A549 treated with AZD9567 at 1 μM for 4 hours (cell line): Measurements from ENCODE around the gene PSPH. TPM values are rescaled to one million over a fixed set of nuclear protein-coding genes. Genes with fewer than 3 reads are reported as not detected.

ENCODE experiments used
- total RNA-seq: library from RNA; stranded (reverse); fragments of 200-300 nt; extraction: Qiagen RNA extraction; gene quantifications from 5 replicates; pipeline ENCODE4 v1.2.3, GENCODE V29; 2022; ENCODE audit not compliant: insufficient read depth

Gene PSPH
- 22.1 to 30.0 TPM (median 22.2 TPM) in 5 replicates for total RNA-seq

GRCh38 chr7:56051339-56052191 is at the start of gene PSPH, which contains the start of gene CCT6A:
Gene PSPH (minus strand): TSS chr7:56051444. CDS start chr7:56021212, 30,232 bp downstream.
Gene CCT6A (plus strand): TSS chr7:56051765. CDS start chr7:56051849, 84 bp downstream.

GRCh38 chr7:56092789-56093531 is 41.7 kb upstream of the PSPH start, which contains the start of gene PHKG1:
Gene PHKG1 (minus strand): TSS chr7:56092952. CDS start chr7:56088941, 4,011 bp downstream.

DNA sequence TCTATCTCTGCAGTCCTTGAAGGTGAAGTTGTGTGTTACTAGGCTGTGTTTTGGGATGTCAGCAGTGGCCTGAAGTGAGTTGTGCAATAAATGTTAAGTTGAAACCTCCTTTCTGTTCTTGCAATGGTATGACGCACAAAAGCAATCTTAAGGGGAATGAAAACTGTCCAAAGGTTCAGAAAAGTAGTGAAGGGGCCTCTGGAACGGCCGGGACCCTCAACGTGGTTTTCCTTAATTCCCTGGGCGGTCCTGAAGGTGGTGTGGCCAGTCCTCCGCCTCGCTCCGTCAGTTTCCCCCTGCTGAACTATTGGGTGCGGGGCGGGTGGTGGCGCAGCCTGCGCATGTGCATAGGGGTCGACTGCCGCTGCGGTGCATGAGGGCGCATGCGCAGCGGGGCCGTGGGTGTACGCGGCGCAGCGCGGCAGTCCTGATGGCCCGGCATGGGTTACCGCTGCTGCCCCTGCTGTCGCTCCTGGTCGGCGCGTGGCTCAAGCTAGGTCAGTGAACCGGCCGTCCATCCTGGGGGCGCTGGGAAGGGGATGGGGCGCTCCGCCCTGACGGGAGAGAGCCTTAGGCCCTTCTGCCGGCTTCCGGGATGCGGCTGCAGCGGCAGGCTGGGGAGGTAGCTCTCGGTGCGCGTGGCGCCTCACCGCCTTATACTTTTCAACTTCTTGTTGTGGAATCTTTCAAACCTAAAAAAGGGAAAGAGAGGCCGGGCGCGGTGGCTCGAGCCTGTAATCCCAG is 12.8 kb upstream of the PSPH start, which contains the start of gene SUMF2:
Gene SUMF2, plus strand, starts transcription at position 405 of the 744 bp plus-strand sequence. Its CDS starts 26 bp downstream, at position 431.

GRCh38 chr7:55964261-55965099 is 86.8 kb downstream of the PSPH start, which contains the start of gene NIPSNAP2:
Gene NIPSNAP2 (plus strand): TSS chr7:55964585. CDS start chr7:55964610, 25 bp downstream.

Other genes starting within 250 kb of the PSPH start
- gene SEPTIN14, start 188.7 kb downstream of the PSPH start, total RNA-seq, result not detected in 5 replicates
- gene ZNF713, start 164.0 kb downstream of the PSPH start, total RNA-seq, result 0.62 to 1.3 TPM (median 0.77 TPM) in 5 replicates
- gene MRPS17, start 99.6 kb downstream of the PSPH start, total RNA-seq, result 20.2 to 29.2 TPM (median 27.1 TPM) in 5 replicates
- gene NIPSNAP2, start 86.9 kb downstream of the PSPH start, total RNA-seq, result 42.1 to 54.9 TPM (median 54.6 TPM) in 5 replicates
- gene CCT6A, start 321 bp upstream of the PSPH start, total RNA-seq, result 268 to 329 TPM (median 271 TPM) in 5 replicates
- 110 to 140 TPM (median 113 TPM) in 5 replicates for gene SUMF2, start 12.8 kb upstream of the PSPH start, total RNA-seq
- 0.61 to 0.99 TPM (median 0.80 TPM) in 4 of 5 replicates, not detected in the other for gene PHKG1, start 41.5 kb upstream of the PSPH start, total RNA-seq
- gene CHCHD2, start 55.0 kb upstream of the PSPH start, total RNA-seq, result 632 to 755 TPM (median 702 TPM) in 5 replicates
- gene NUPR2, start 65.0 kb upstream of the PSPH start, total RNA-seq, result not detected in 5 replicates